Glutamatergic neuron (in vitro differentiated cells): Measurements from ENCODE around the gene SPATA25. TPM values are rescaled to one million over a fixed set of nuclear protein-coding genes. Genes with fewer than 3 reads are reported as not detected.

Experiments used
- DNase-seq: peaks from one replicate; pipeline ENCODE4 v3.0.0; 2022
- H3K27ac Mint-ChIP-seq: one replicate; pipeline ENCODE4 v1.8.0; 2020; ENCODE audit warnings: mild to moderate bottlenecking, mixed read lengths, inconsistent platforms; ENCODE audit not compliant: unreplicated experiment
- H3K27me3 Mint-ChIP-seq: one replicate; pipeline ENCODE4 v1.8.0; 2020; ENCODE audit warnings: mild to moderate bottlenecking, moderate library complexity, mixed read lengths, inconsistent platforms; ENCODE audit not compliant: unreplicated experiment
- H3K36me3 Mint-ChIP-seq: one replicate; pipeline ENCODE4 v1.8.0; 2020; ENCODE audit warnings: mild to moderate bottlenecking, mixed read lengths, inconsistent platforms; ENCODE audit not compliant: unreplicated experiment
- H3K4me1 Mint-ChIP-seq: one replicate; pipeline ENCODE4 v1.8.0; 2020; ENCODE audit warnings: mild to moderate bottlenecking, low read depth, mixed read lengths, inconsistent platforms; ENCODE audit not compliant: unreplicated experiment
- H3K4me3 Mint-ChIP-seq: one replicate; pipeline ENCODE4 v1.8.0; 2020; ENCODE audit warnings: mild to moderate bottlenecking, mixed read lengths, inconsistent platforms; ENCODE audit not compliant: unreplicated experiment
- H3K9me3 Mint-ChIP-seq: one replicate; pipeline ENCODE4 v1.8.0; 2020; ENCODE audit warnings: mild to moderate bottlenecking, moderate library complexity, mixed read lengths, inconsistent platforms; ENCODE audit not compliant: unreplicated experiment
- CTCF ChIP-seq: fragments of 200-600 bp; sonication (generic); IDR thresholded peaks from one replicate; pipeline ENCODE4 v1.5.0; 2021; ENCODE audit not compliant: partially characterized antibody, unreplicated experiment
- total RNA-seq: library from RNA; stranded (reverse); fragmentation: NEBNext Ultra II Directional; extraction: Animal tissue kit (Norgen Biotek cat#: 25700); gene quantifications from one replicate; pipeline ENCODE4 v1.2.1, GENCODE V29; 2021; ENCODE audit not compliant: unreplicated experiment

The SPATA25 gene
- total RNA-seq, 1 donor from 2014 or later: 1.2 TPM

- DNase-seq: no peak
- Mint-ChIP-seq H3K27ac (peak overlapping the region; percentile 48), H3K9me3 (no peaks in the 10 kb centered on the region), H3K4me3 (no peak overlapping the region), H3K4me1 (peaks cover 12% of the 10 kb centered on the region), H3K36me3 (no peaks in the 10 kb centered on the region), H3K27me3 (no peaks in the 10 kb centered on the region)
- no peak for TF ChIP-seq CTCF
Measured at GRCh38 chr20:45924391-45925261, 37.2 kb upstream of the SPATA25 start.

GRCh38 chr20:45921337-45922189, 34.1 kb upstream of the SPATA25 start:
- H3K36me3 Mint-ChIP-seq: no peaks in the 10 kb centered on the region
- no peak overlapping the region for H3K27ac Mint-ChIP-seq
- no peak for DNase-seq
- H3K9me3 Mint-ChIP-seq: peaks cover 3% of the 10 kb centered on the region
- H3K27me3 Mint-ChIP-seq: peaks cover 3% of the 10 kb centered on the region
- H3K4me3 Mint-ChIP-seq: peak overlapping the region; percentile 22
- TF ChIP-seq CTCF: no peak
- H3K4me1 Mint-ChIP-seq: peaks cover 20% of the 10 kb centered on the region

- Mint-ChIP-seq H3K36me3 (no peaks in the 10 kb centered on the region), H3K27me3 (peaks cover 3% of the 10 kb centered on the region), H3K4me3 (no peak overlapping the region), H3K9me3 (peaks cover 3% of the 10 kb centered on the region), H3K4me1 (peaks cover 20% of the 10 kb centered on the region), H3K27ac (peak overlapping the region; percentile 19)
- DNase-seq: no peak
- TF ChIP-seq CTCF: no peak
Measured at GRCh38 chr20:45920462-45921336, 33.3 kb upstream of the SPATA25 start.

GRCh38 chr20:45919542-45920399, 32.3 kb upstream of the SPATA25 start:
- no peaks in the 10 kb centered on the region for H3K36me3 Mint-ChIP-seq
- H3K4me3 Mint-ChIP-seq: peak overlapping the region; percentile 31
- no peak for TF ChIP-seq CTCF
- peaks cover 20% of the 10 kb centered on the region for H3K4me1 Mint-ChIP-seq
- peaks cover 3% of the 10 kb centered on the region for H3K27me3 Mint-ChIP-seq
- H3K27ac Mint-ChIP-seq: peak overlapping the region; percentile 19
- no peak for DNase-seq
- peaks cover 3% of the 10 kb centered on the region for H3K9me3 Mint-ChIP-seq
